NCI-H82 treated with DMSO at 0.1 percent for 48 hours (cell line): ENCODE measurements around the gene ERC2.

Experiments
- DNase-seq: peaks from one replicate; lab custom pipeline; 2025; ENCODE audit not compliant: unreplicated experiment; lab: John Stamatoyannopoulos, UW

The ERC2 gene

DNA sequence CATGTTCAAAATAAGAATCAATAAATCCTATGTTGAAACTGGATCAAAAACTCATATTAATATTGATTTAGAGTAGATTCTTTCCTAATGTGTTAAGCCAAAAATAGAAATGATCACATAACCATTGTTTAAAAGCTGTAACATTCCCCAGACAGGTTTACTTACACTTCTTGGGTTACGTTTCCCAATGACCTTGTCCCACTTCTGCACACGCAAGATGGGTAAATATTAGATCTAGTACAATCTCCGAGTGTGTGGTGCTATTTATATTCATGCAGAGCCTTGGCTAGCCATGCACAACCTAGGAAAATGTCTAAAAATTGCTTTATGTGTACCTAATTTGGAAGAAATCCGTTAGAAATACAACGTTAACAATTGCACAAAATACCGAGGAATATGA, 39.6 kb downstream of the ERC2 start:
- DNase-seq: no peak

DNA sequence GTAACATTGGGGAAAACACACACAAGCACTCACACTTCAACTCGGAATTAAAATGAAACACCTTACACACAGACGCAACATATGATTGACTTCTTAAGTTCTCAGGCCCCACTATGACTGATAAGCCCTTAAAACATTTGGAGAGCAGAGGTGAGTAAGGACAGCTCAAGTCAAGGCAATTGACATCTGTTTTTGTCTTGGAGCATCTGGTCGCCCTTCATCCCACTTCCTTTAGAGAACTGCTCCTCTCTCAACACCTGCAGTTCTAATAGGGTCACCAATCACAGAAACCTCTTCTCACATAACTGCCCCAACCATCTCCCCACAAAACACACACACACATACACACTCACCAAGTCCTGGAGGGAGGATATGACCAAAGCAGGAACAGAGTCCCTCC, 43.4 kb downstream of the ERC2 start:
- DNase-seq: peak; percentile 39

DNA sequence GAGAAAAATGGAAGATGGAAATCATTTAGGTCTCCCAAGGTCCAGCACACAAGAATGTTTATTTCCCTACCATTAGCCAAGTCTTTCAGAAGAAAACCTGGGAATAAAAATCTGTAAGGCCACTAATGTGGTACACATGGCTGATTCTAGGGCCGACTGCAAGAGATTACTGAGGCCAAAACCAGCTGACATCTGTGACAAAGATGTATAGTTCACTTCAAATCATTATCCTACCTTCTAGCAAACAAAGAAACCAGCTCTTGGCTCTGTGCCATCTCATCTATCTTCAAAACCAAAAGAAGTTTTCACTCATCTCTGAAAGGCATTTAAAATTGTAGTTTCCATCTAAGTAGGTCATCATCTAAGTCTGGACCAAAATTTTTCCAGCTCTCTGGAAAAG, 43.9 kb downstream of the ERC2 start:
- DNase-seq: peak; percentile 50

DNA sequence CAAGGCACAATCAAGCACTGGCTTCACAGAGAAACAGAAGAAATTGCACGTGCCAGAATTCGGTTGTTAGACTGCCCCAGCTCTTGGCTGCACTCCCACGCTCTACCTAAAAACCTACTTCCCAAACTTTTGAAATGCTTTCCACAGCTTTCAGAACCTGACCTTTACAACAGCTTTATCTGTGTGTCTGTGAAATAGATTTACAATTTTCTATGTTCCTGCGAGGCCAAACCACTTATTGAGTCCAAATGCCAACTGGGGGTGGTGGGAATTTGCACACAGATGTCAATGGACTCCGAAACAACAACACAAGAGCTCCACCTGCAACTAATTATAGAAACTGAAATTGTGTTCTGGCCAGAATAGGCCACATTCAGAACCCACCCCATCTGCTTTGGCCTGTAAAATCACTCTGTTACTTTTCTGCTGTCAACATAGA, 44.6 kb downstream of the ERC2 start:
- DNase-seq: no peak

DNA sequence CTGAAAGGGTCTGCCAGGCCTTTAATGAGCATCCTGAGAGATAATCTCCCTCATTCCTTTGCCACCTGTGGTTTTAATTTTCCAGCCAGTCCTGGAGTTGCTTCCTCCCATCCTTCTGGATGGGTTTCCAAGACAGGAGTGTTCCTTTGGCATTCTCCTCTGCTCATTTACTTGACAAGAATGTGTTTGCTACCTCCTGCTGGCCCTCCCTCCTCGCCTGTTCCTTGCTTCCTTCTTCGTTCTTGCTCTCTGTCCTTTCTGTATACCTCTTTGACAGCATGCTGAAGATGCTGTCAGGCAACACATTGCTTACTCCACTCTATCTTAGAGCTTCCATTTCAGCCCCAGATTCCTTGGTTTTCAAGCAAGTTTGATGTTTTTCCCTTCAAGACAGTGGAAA, 46.0 kb downstream of the ERC2 start:
- no peak for DNase-seq

DNA sequence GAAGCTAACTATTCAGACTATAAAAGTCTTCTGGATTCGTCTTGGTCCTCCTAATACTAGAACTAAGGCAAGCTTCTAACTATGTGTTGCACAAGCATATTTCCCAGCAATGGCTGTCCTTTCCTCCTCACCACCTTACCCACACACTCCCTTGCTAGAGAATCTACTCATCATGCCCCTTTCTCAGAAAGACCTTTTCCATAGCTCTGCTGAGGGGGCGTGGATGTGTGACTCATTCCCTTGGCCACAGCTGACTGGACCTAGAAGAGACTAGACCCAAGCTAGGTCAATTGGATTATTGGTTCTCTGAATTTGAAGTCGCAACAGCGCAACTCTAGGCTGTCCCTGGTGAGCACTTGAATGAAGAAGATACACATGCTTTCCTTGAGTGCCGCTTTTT, 47.1 kb downstream of the ERC2 start:
- DNase-seq: no peak

DNA sequence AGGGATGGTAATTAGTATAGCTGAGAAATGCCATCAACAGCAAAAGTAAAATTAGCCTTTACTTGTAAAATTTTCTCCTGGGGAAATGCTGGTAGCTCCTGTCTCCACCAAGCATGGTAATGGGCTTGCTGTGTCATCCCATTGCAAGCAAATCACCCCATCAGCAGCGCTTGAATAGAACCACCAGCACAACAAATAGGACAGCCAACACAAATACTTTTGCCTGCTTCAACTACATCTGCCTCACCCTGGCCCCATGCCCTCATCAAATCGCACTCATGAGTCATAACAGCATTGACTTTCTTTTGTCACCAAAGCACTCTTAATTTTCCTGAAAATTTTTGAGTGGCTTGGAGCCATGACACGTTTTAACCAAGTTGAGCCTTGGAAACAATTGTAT, 52.6 kb downstream of the ERC2 start:
- no peak for DNase-seq

DNA sequence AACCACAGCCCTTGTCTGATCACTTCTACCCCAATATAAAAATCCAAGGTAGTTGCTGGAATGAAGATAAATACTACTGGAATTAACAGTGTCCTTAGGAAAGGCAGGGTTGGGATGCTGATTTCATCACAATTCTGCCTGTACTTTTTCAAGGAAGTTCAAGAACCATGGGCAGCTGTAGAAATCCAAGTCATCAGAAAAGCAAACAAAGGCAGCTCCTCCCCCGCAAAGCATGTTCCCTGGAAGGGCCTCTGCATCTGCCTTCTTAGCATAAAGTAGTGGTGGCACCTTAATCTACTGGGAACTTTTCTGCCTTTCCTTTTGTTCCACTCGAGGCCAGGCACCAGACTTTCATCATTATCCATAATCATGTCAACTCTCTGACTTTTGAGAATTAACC, 54.4 kb downstream of the ERC2 start:
- DNase-seq: no peak

DNA sequence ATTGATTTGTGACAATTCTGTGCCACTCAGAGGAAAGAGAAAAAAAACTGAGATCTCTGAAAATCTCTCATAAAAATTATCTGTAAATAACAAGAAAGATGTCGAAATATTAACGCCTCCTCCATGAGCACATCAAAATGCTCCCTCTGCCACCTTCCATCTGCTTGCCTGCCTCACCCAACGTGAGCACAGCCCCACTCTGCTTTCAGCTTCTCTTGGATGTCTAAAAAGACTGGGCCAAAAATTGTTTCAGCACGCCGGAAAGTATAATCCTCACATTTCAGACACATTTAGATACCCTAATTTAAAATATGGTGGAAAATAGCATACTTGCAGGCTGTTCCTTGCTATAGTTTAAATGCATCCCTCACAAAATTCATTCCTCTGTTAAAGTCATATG, 57.1 kb downstream of the ERC2 start:
- no peak for DNase-seq

DNA sequence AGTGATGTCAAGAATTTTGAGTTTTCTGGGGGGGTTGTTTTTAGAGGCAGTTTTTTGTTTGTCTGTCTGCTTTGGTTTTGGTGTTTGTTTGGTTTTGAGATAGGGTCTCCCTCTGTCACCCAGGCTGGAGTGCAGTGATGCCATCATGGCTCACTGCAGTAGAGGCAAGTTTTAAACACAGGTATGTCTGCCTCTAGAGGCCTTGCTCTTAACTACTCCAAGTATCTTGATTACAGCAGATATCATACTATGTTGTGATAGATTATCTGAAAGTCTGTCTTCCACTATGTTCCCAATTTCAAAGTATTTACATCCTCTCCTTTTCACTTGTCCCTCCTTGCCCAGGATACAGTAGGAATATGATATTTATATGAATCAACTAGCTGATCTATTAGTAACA, 57.7 kb downstream of the ERC2 start:
- no peak for DNase-seq

DNA sequence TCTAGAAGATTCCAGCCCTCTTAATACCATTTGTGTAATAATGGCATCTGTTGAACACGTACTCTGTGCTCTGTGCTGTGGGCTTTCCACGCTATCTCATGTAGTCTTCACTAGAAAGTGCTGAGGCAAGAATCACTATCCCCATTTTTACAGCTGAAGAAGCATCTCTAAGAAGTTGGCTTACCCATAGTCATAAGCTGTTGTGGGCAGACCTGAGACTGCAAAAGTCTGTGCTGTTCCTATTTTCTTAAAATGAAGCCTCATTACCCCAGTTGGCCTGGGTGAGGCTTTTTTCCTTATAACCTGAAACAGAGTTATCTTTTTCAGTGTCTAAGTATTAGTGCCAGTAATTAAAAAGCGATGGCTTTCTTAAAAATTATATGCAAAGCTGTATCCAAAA, 58.5 kb downstream of the ERC2 start:
- no peak for DNase-seq

DNA sequence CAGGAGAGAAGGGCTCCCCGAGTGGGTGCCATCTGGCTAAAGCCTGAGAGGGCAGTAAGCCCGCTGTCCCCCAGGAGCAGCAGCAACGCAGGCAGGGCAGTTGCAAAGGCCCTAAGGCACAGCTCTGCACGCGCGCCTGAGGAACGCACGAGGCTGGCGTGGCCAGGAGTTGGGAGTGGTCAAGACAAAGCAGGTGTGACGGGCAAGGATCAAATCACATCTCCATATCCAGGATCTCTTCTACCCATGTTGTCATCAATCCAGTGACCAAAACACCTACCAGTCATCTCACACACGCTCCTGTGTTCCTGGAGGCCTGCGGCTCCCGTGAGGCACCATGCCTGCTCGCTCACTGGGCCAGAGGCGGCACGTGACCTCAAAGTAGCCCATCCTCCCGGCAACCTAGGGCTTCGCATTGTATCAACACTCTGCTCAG, 59.5 kb downstream of the ERC2 start:
- no peak for DNase-seq

DNA sequence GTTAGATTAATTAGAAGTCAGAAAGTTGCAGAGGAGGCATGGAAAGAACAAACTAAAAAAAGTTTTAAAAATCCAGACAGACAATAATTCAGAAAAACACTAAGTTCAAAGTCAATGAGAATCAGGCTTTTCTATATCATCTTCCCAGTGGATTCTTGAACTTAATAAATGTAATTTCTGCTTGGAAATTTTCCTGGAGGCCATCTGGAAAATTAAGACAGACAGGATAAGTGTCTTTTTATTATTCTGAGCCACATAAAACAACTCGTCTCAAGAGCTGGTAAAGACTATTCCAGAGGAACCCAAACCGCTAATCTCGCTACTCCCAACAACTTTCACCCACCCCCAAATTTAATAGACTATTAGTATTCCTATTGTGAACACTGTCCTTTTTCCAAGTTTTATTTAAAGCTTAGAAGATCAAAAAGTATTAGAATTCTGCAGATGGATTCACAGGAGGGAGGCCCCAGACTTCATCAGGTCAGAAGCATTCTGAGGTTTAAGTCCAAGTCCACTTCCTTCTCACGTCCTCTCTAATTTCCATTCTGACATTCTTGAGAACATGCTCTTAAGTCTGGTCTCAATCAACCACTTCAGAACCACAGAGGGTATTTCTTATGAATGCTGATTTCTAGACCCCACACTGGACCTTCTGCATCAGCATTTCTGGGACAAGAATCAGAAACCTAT, 61.3 kb downstream of the ERC2 start:
- no peak for DNase-seq

DNA sequence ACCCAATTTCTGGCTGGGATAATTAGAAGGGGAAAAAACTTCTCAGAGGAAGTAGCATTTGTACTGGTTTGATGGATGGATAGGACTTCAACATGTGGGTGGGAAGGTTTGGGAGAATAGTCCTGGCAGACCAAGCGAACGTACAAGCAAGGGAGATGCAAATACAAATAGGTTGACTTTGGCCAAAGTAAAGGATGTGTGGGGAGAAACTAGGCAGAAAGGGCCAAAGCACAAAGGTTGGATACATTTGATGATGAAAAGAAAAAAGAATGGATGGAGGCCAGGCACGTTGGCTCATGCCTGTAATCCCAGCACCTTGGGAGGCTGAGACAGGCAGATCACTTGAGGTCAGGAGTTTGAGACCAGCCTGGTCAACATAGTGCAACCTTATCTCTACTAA, 63.4 kb downstream of the ERC2 start:
- DNase-seq: no peak

DNA sequence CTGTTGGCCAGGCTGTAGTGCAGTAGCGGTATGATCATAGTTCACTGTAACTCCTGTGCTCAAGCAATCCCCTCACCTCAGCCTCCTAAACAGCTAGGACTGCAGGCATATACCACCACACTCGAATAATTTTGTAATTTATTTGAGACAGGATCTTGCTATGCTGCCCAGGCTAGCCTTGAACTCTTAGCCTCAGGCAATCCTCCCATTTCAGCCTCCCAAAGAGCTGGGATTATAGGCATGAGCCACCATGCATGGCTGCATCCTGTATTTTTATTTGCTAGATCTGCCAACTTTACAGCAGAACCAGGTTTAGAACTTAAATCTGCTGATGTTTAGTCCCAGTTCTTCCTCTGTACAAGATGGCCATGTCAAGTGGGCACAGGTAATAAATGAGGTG, 69.6 kb downstream of the ERC2 start:
- DNase-seq: no peak

DNA sequence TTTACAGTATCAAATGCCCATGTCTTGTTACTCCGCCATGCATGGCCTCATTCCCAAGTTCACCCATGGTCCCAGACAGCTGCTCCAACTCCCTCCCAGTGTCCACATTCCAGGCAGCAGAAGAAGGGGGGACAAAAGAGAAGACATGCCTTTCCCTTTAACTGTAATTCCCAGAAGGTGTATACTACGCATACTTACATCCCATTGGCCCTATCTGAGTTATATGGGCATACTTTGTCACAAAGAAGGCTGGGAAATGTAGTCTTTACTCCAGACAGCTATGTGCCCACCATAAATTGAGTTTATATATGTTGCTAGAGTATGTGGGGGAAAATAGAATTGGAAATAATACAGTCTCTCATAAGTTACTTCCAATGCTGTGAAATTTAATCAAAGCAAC, 70.5 kb downstream of the ERC2 start:
- no peak for DNase-seq

DNA sequence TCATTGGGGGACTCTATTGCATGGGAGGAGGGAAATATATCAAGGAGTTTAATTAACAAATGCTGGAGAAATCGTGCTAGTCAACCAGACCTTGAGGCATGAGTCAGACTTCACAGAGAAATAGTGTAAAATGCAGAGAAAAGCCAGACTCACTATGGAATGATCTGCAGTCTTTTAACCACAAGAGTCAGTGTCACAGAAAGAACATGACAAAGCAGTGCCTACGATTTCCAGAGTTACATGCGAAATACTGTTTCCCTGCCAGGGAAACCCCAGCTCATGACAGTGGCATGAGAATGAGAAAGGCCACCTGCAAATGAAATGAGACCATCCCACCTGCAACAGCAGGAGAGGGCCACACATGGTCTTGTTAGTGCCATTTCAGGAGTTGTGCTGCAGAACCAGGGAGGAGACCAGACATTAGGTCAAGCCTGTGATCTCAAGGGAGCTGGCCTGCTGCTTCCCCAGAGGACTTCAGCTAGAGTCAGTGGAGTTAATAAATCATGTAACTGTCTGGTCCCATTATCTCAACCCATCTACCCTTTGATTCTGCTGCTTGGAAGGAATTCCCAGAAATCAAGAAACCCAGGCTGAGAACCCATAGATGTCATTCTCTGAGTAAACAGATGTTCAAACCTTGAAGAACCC, 79.0 kb downstream of the ERC2 start:
- DNase-seq: no peak

DNA sequence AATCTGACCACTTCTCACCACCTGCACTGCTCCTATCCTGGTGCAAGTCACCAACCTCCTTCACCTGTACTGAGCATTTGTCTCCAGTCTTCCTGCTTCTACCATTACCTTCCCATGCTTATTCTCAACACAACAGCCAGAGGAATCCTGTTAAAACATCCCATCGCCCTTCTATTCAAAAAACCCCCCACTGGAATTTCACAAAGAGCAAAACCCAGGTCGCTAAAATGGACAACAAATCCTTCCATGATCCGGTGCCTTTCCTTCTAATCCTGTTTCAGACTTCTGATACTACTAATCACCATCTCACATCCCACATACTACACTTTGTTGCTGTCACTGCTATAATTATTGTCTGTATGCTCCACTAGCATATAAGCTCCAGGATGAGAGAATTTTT, 85.2 kb downstream of the ERC2 start:
- peak; percentile 17 for DNase-seq

DNA sequence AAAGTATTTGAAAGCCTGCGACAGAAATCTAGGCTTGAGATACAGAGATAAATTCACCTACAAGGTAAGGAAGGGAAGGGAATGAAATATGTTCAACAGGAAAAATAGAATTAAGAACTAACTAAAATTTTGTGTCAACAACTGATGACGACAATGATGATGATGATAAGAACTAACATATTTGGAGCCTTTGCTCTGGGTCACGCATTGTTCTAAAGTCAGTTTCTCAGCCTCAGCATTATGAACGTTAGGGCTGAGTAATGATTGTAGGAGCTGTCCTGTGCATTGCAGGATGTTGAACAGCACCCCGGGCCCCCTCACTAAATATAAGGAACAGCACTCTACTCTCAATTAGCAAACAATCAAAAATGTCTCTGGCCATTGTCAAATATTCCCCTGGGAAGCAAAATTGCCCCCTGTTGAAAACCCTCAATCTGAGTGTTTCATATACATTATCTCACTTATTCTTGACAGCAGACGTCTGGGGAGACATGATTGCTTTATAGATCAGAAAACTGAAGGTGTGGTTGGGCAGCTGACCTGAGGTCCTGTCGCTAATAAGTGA, 88.5 kb downstream of the ERC2 start:
- no peak for DNase-seq

DNA sequence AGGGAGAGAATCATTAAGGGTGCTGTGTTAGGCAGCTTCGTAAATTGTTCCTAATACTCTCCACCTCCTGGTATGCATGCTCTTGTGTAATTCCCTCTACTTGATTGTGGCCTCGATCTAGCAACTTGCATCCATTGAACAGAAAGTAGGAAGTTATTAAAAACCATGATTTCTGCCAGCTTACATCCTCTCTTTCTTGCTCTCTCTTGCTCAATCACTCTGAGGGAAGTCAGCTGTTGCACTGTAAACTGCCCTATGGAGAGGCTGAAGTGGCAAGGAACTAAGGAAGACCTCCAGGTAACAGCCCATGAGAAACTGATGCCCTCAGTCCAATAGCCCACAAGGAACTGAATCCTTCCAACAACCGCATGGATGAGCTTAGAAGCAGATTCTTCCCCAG, 92.6 kb downstream of the ERC2 start:
- no peak for DNase-seq

DNA sequence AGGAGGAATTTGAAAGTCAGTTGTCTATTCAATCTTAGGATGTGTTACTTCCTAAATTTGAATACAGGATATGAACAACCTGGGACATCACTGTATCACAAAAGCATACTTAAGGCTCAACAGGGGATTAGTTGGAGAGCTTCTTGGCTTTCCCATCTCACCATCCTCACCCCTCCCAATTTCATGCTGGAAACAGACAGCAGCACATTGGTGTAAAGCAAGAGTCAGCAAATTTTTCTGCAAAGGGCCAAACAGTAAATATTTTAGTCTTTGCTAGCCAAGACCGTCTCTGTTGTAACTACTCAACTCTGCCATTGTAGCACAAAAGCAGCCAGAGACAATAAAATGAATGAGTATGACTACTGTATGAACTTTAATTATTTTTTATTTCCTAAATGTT, 94.9 kb downstream of the ERC2 start:
- no peak for DNase-seq

DNA sequence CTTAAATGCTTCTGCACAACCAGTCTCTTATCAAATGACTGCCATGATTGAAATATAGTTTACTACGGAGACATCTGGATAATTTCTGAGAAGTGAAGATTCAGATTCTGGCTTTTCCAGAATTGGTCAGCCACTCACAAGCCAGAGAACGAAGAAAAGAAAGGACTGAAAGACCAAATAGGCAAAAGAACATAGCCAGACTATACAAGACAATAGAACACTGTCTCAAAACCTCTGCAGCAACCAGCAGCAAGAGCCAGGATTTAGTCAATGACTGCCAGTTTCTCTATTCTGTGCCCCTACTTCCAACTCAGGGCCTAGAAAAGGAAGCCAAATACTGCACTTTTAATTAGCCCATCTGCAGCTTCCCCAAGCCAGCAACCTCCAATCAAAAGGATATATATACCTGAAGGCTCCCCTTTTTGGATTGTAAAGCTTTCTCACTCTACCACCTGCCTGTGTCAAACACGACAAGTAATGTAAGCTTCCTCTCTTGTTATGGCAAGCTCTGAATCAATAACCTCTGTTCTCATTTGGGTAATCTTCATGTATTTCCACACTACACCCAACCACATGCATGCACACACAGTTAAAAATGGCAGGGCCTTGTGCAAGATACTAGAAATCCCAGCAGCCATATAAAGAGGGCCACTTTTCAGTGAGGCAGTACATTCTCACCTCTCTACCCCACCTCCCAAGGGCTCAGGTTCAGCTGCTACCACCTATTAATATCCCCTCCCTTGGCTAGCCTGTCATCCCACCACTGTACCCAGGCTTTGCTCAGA, 97.1 kb downstream of the ERC2 start:
- no peak for DNase-seq
